Brain pericyte (primary cell): ENCODE results near the gene TYW1B.
"Not testable (repeated sequence)": the region's sequence is repeated elsewhere in the genome, so short reads cannot be mapped to it uniquely, and the experiment has no call there.

Experiments used
- DNase-seq: peaks from one replicate; pipeline ENCODE4 v3.0.0-alpha.2; 2012; ENCODE audit warnings: low read depth, low spot score

TYW1B gene

GRCh38 chr7:72626428-72627011 lies 201.5 kb downstream of the TYW1B start:
- DNase-seq, result not testable (repeated sequence)

- not testable (repeated sequence) for DNase-seq
Measured at GRCh38 chr7:72625721-72626423, 202.1 kb downstream of the TYW1B start.

GRCh38 chr7:72622532-72622931 lies 205.5 kb downstream of the TYW1B start:
- no peak for DNase-seq

GRCh38 chr7:72621761-72622187 lies 206.2 kb downstream of the TYW1B start:
- not testable (repeated sequence) for DNase-seq

GRCh38 chr7:72620923-72621322 lies 207.1 kb downstream of the TYW1B start:
- not testable (repeated sequence) for DNase-seq

GRCh38 chr7:72618435-72619180 lies 209.4 kb downstream of the TYW1B start:
- not testable (repeated sequence) for DNase-seq

- not testable (repeated sequence) for DNase-seq
Measured at GRCh38 chr7:72609761-72610160, 218.2 kb downstream of the TYW1B start.

GRCh38 chr7:72607988-72608387 lies 220.0 kb downstream of the TYW1B start:
- not testable (repeated sequence) for DNase-seq

- DNase-seq, result not testable (repeated sequence)
Measured at GRCh38 chr7:72605863-72606431, 222.1 kb downstream of the TYW1B start.

- DNase-seq, result not testable (repeated sequence)
Measured at GRCh38 chr7:72604771-72605611, 223.0 kb downstream of the TYW1B start.

- DNase-seq, result not testable (repeated sequence)
Measured at GRCh38 chr7:72603476-72603875, 224.5 kb downstream of the TYW1B start.

- DNase-seq, result no peak
Measured at GRCh38 chr7:72603073-72603472, 224.9 kb downstream of the TYW1B start.

- DNase-seq, result not testable (repeated sequence)
Measured at GRCh38 chr7:72601683-72602082, 226.3 kb downstream of the TYW1B start.

- DNase-seq, result not testable (repeated sequence)
Measured at GRCh38 chr7:72590023-72590422, 238.0 kb downstream of the TYW1B start.

GRCh38 chr7:72587267-72587666 lies 240.7 kb downstream of the TYW1B start:
- DNase-seq, result not testable (repeated sequence)

- DNase-seq, result not testable (repeated sequence)
Measured at GRCh38 chr7:72584576-72584975, 243.4 kb downstream of the TYW1B start.

- DNase-seq, result not testable (repeated sequence)
Measured at GRCh38 chr7:72583620-72584361, 244.2 kb downstream of the TYW1B start.

GRCh38 chr7:72580142-72580770 lies 247.7 kb downstream of the TYW1B start:
- DNase-seq, result not testable (repeated sequence)

- no peak for DNase-seq
Measured at GRCh38 chr7:72577107-72577506, 250.9 kb downstream of the TYW1B start.

- not testable (repeated sequence) for DNase-seq
Measured at GRCh38 chr7:72561988-72562387, 266.0 kb downstream of the TYW1B start.
